Sigmoid colon (tissue), 4 donors: ENCODE measurements around the gene FAM111A.

ENCODE experiments used
- EP300 ChIP-seq, 4 donors: sonication (generic); formaldehyde crosslinking; IDR thresholded peaks; one replicate each; pipeline ENCODE4 v1.6.1; 2017; ENCODE audit warnings: antibody characterized with exemption in 4 of 4
- POLR2A ChIP-seq, 2 donors: fragments of 450-650 bp; IDR thresholded peaks; one replicate each; pipeline ENCODE4 v1.6.1; 2016; ENCODE audit warnings: antibody characterized with exemption in 2 of 2, mild to moderate bottlenecking in 2 of 2, moderate library complexity in 2 of 2
- POLR2AphosphoS5 ChIP-seq, 4 donors: sonication (generic); formaldehyde crosslinking; IDR thresholded peaks; one replicate each; pipeline ENCODE4 v1.6.1; 2017; ENCODE audit warnings: antibody characterized with exemption in 4 of 4
- TF ChIP-seq, protein P1 (sequence below), 4 experiments: fragments of 450-650 bp in 3 of 4; fragments of 200-600 bp in 1 of 4; IDR thresholded peaks; one replicate each; pipeline ENCODE4 v1.5.1; 2016 to 2019; ENCODE audit warnings: antibody characterized with exemption in 4 of 4, mild to moderate bottlenecking in 3 of 4, moderate library complexity in 2 of 4

DNA sequence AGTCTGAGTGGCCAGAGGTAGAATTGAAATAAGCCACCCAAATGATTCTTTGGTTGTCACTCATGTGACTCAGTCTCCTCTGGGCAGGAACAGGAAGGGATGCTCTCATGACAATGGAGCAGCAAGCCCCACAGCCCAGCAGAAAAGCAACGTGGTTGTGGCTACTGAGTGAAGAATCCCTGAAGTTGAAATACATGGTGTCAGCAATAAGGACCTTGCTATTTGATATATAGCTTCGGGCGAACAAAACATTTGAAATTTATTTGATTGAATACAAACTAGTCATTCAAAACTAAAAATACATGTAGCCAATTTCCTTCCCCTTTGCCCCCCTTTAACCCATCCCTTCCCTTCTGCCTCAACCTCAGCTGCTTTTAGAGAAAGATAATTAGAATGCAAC is 14.8 kb downstream of the FAM111A start:
- no peak for TF ChIP-seq EP300 (IDR thresholded peaks at IDR 0.05)
- no peak for TF ChIP-seq POLR2A (IDR thresholded peaks at IDR 0.05)
- TF ChIP-seq, protein P1, sequence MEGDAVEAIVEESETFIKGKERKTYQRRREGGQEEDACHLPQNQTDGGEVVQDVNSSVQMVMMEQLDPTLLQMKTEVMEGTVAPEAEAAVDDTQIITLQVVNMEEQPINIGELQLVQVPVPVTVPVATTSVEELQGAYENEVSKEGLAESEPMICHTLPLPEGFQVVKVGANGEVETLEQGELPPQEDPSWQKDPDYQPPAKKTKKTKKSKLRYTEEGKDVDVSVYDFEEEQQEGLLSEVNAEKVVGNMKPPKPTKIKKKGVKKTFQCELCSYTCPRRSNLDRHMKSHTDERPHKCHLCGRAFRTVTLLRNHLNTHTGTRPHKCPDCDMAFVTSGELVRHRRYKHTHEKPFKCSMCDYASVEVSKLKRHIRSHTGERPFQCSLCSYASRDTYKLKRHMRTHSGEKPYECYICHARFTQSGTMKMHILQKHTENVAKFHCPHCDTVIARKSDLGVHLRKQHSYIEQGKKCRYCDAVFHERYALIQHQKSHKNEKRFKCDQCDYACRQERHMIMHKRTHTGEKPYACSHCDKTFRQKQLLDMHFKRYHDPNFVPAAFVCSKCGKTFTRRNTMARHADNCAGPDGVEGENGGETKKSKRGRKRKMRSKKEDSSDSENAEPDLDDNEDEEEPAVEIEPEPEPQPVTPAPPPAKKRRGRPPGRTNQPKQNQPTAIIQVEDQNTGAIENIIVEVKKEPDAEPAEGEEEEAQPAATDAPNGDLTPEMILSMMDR (IDR thresholded peaks at IDR 0.05), result no peak
- TF ChIP-seq POLR2AphosphoS5 (IDR thresholded peaks at IDR 0.05), result no peak
